ENCODE measurements around the gene ATG9B.

The ATG9B gene

DNA sequence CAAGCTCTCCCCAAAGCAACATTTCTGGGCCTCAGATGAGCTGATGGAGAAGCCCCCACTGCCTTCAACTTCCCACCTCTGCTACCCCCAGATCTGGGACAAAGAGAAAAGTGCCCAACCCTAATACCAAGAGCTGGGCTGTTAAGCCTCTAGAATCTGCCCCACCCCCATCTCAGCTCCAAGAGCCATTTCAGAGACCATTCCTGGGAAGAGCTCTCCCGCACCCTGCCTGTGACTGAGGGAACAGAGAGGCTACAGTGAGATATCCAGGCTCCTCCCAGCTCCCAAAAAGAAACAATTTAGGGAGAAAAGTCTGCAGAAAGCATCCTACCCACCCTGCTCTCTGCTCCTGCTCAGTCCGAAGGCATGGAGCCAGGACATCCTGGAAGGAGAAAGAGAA lies 43.6 kb downstream of the ATG9B start:
- Histone ChIP-seq H3F3A (ENCODE audit: insufficient read depth, low read length) (peaks cover 8% of the 10 kb centered on the region; the same call in 1 of the 2 replicates), H3K27me3 (replicated peaks; ENCODE audit: insufficient read depth, low read length) (peaks cover 46% of the 10 kb centered on the region), H3K4me1 (ENCODE audit: low read length) (peaks cover 15% of the 10 kb centered on the region), H3K9ac (ENCODE audit: low read length) (no peak overlapping the region), H3K79me2 (ENCODE audit: low read length) (peaks cover 7% of the 10 kb centered on the region; the same call in 1 of the 2 replicates), H3K9me3 (replicated peaks; ENCODE audit: insufficient read depth, low read length) (no peaks in the 10 kb centered on the region), H4K20me1 (ENCODE audit: insufficient read depth, low read length) (no peaks in the 10 kb centered on the region), H3K9me2 (replicated peaks; ENCODE audit: insufficient read depth, low read length) (no peaks in the 10 kb centered on the region), H3K36me3 (replicated peaks; ENCODE audit: insufficient read depth, low read length) (no peaks in the 10 kb centered on the region), H2AFZ (ENCODE audit: low read length) (no peak overlapping the region), H3K4me2 (ENCODE audit: low read depth, low read length) (no peak overlapping the region), H3K27ac (ENCODE audit: low read length) (no peak overlapping the region), H3K4me3 (ENCODE audit: low read length) (no peak overlapping the region)
- DNase-seq: no peak
- TF ChIP-seq, protein P1, sequence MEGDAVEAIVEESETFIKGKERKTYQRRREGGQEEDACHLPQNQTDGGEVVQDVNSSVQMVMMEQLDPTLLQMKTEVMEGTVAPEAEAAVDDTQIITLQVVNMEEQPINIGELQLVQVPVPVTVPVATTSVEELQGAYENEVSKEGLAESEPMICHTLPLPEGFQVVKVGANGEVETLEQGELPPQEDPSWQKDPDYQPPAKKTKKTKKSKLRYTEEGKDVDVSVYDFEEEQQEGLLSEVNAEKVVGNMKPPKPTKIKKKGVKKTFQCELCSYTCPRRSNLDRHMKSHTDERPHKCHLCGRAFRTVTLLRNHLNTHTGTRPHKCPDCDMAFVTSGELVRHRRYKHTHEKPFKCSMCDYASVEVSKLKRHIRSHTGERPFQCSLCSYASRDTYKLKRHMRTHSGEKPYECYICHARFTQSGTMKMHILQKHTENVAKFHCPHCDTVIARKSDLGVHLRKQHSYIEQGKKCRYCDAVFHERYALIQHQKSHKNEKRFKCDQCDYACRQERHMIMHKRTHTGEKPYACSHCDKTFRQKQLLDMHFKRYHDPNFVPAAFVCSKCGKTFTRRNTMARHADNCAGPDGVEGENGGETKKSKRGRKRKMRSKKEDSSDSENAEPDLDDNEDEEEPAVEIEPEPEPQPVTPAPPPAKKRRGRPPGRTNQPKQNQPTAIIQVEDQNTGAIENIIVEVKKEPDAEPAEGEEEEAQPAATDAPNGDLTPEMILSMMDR (IDR thresholded peaks at IDR 0.05; ENCODE audit: low read length): no peak
- TF ChIP-seq EZH2phosphoT487 (IDR thresholded peaks at IDR 0.05; ENCODE audit: low read length): no peak
- TF ChIP-seq EZH2 (optimal IDR thresholded peaks at IDR 0.05; ENCODE audit: low read depth, low read length): no peak

DNA sequence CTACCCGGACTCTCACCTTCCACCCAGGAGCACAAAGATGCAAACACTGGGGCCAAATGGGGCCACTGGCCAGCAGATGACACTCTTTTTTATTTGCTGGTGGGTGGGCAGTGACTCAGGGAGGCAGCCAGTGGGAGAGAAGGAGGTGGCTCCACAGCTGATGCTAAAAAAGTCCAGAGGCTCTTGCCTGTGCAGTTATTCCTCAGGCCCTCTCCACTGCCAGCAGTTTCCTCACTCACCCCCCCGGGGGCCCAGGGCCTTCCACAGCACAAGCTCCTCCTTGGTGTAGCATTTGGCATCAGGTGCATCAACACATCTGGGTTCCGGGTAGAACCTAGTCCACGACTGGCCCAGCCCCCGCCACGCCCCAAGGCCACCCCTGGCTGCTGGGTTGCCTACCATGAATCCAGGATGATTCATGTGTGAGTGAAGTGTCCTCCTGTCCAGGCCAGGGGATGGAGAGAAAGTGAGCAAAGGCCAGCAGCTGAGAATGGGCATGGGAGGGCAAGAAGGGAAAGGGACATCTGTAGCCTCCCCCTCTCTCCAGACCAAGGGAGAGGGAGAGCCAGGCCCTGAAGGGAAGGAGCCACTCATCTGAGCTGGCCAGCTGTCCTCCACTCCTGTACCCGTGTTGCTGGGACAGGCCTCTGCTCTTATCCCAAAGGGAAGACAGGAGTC lies 44.4 kb downstream of the ATG9B start:
- H2AFZ ChIP-seq (ENCODE audit: low read length): no peak overlapping the region
- H4K20me1 ChIP-seq (ENCODE audit: insufficient read depth, low read length): no peaks in the 10 kb centered on the region
- no peaks in the 10 kb centered on the region for H3K9me2 ChIP-seq (replicated peaks; ENCODE audit: insufficient read depth, low read length)
- H3K9me3 ChIP-seq (replicated peaks; ENCODE audit: insufficient read depth, low read length): no peaks in the 10 kb centered on the region
- H3K4me1 ChIP-seq (ENCODE audit: low read length): peaks cover 19% of the 10 kb centered on the region
- DNase-seq: no peak
- TF ChIP-seq EZH2phosphoT487 (IDR thresholded peaks at IDR 0.05; ENCODE audit: low read length) (no peak), EZH2 (optimal IDR thresholded peaks at IDR 0.05; ENCODE audit: low read depth, low read length) (no peak)
- TF ChIP-seq, protein P1 (IDR thresholded peaks at IDR 0.05; ENCODE audit: low read length): no peak
- H3K36me3 ChIP-seq (replicated peaks; ENCODE audit: insufficient read depth, low read length): no peaks in the 10 kb centered on the region
- no peak overlapping the region for H3K4me3 ChIP-seq (ENCODE audit: low read length)
- no peak overlapping the region for H3K4me2 ChIP-seq (ENCODE audit: low read depth, low read length)
- peaks cover 11% of the 10 kb centered on the region; the same call in 1 of the 2 replicates for H3K79me2 ChIP-seq (ENCODE audit: low read length)
- H3K9ac ChIP-seq (ENCODE audit: low read length): no peak overlapping the region
- H3F3A ChIP-seq (ENCODE audit: insufficient read depth, low read length): peaks cover 14% of the 10 kb centered on the region
- no peak overlapping the region for H3K27ac ChIP-seq (ENCODE audit: low read length)
- H3K27me3 ChIP-seq (replicated peaks; ENCODE audit: insufficient read depth, low read length): peaks cover 46% of the 10 kb centered on the region

DNA sequence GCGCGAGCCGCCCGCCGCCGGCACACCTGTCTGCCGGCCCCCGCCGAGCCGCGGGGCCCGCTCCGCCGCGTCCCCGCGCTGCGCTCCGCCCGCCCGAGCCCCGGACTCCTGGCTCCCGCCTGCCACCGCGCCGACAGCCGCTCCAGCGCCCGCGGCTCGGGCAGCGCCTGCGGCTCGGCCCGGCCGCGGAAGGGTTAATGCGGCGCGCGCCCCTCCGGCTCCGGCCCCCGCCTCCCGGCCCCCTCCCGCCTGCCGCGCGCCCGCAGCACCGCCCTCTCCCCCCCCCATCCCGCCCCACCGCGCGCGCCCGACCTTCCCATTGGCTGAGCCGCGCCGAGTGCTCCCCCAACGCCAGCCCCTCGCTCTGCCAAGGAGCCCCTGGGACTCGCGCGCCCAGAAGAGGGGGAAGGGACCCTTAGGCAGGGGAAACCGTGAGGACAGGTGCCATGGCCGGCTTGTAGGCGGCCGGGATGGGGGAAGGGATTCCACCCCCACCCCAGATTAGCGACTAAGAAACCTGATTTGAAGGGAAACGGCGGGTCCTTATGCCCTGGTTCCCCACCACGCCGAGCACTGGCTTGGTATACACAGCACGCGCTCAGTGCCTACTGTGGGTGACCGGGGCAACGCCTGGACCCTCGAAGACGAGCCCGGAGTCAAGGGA lies 46.0 kb downstream of the ATG9B start, which contains the start of gene KCNH2:
TSS of gene KCNH2 (minus strand) at position 196 of the 664 bp plus-strand sequence. CDS start 408 bp downstream, outside the sequence.
- peak within 1 kb of the TSS; percentile 36; the same call in 1 of the 2 replicates for H3K27ac ChIP-seq (ENCODE audit: low read length)
- H3K79me2 ChIP-seq (ENCODE audit: low read length): peaks cover 11% of the 10 kb centered on the region; the same call in 1 of the 2 replicates
- H3K9me3 ChIP-seq (replicated peaks; ENCODE audit: insufficient read depth, low read length): no peaks in the 10 kb centered on the region
- peak within 1 kb of the TSS; percentile 75 for H3K4me3 ChIP-seq (ENCODE audit: low read length)
- peak within 1 kb of the TSS; percentile 78 for H2AFZ ChIP-seq (ENCODE audit: low read length)
- peaks cover 22% of the 10 kb centered on the region for H3F3A ChIP-seq (ENCODE audit: insufficient read depth, low read length)
- H3K27me3 ChIP-seq (replicated peaks; ENCODE audit: insufficient read depth, low read length): peaks cover 37% of the 10 kb centered on the region
- peak within 1 kb of the TSS; percentile 36; the same call in 1 of the 2 replicates for H3K9ac ChIP-seq (ENCODE audit: low read length)
- peak within 1 kb of the TSS; percentile 100 for H3K4me2 ChIP-seq (ENCODE audit: low read depth, low read length)
- TF ChIP-seq EZH2 (optimal IDR thresholded peaks at IDR 0.05; ENCODE audit: low read depth, low read length) (no peak), EZH2phosphoT487 (IDR thresholded peaks at IDR 0.05; ENCODE audit: low read length) (no peak)
- TF ChIP-seq, protein P1 (IDR thresholded peaks at IDR 0.05; ENCODE audit: low read length): no peak
- peak; percentile 73 for DNase-seq
- H3K36me3 ChIP-seq (replicated peaks; ENCODE audit: insufficient read depth, low read length): no peaks in the 10 kb centered on the region
- no peaks in the 10 kb centered on the region for H3K9me2 ChIP-seq (replicated peaks; ENCODE audit: insufficient read depth, low read length)
- peaks cover 30% of the 10 kb centered on the region for H3K4me1 ChIP-seq (ENCODE audit: low read length)
- no peaks in the 10 kb centered on the region for H4K20me1 ChIP-seq (ENCODE audit: insufficient read depth, low read length)

Measured in MM.1S (cell line).